ENCODE data around the gene TBX21.

The TBX21 gene

GRCh38 chr17:47714773-47715396 is 18.2 kb upstream of the TBX21 start:
- DNase-seq (ENCODE audit: low spot score) = no peak

DNA sequence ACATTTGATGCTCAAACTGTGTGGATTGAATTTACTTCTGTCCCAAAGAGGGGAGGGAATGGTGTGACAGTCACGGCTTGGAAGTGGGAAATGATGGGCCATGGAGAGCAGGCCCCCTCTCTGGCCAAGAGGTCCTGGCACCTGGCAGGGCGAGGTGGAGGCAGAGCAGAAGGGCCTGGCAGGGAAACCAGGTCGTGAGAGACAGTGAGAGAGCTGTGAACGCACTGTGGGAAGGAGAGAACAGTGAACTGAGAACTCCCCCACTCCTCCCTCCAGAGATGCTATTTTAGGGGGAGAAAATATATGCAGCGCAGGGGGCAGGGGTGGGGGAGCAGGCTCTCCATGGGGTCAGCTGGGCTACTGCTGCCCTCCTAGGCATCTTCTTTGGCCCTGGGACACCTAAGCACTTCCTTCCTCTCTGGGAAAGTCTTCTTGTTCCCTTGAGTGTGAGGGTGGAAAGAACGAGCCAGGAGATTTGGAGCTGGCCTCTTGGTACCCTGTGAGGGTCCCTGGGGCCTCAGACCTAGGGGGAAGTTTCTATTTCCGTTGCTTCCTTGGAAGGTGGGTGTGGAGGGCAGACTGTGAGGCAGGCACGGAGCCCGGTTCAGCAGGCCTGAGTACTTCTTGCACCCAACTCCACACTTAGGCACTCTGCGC is 17.2 kb upstream of the TBX21 start:
- no peak for DNase-seq (ENCODE audit: low spot score)

DNA sequence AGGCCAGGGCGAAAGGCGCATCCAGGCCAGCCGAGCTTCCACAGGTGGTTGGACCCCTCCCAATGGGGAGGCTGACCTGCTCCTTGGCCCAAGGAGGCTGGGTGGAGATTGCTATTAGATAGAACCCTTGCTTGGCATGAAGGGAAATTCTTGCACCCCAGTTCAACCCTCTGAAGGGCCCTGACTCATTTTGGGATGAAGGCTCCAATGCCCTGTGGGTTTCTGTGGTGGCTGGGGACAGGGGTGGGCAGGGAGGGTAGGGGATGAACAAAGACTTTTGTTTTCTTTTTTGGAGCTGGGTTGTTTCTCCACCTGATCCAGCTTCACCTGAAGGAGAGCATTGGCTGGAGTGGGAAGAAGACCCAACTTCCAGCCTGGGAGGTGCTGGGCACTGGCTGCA is 16.7 kb upstream of the TBX21 start:
- DNase-seq (ENCODE audit: low spot score) = no peak

DNA sequence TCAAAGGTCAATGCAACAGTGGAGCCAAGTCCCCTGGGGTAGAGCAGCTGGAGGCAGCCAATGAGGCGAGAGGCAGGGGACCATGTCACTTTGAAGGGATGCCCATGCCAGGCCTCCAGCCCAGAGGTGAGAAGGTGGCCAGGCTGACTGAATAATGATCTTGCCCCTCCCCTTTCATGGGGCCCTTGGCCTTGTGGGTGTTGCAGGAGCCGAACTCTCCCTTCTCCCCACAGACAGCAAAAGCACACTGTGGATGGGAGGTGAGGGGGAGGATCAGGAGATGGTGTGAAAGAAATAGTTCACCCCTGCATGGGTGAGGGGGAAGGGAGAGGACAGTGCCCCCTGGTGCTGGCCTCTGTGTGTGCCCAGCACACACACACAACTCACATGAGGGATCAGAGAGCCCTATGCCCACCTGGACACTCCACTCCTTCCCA is 15.8 kb upstream of the TBX21 start:
- DNase-seq (ENCODE audit: low spot score) = no peak

GRCh38 chr17:47717979-47718621 is 14.9 kb upstream of the TBX21 start:
- no peak for DNase-seq (ENCODE audit: low spot score)

DNA sequence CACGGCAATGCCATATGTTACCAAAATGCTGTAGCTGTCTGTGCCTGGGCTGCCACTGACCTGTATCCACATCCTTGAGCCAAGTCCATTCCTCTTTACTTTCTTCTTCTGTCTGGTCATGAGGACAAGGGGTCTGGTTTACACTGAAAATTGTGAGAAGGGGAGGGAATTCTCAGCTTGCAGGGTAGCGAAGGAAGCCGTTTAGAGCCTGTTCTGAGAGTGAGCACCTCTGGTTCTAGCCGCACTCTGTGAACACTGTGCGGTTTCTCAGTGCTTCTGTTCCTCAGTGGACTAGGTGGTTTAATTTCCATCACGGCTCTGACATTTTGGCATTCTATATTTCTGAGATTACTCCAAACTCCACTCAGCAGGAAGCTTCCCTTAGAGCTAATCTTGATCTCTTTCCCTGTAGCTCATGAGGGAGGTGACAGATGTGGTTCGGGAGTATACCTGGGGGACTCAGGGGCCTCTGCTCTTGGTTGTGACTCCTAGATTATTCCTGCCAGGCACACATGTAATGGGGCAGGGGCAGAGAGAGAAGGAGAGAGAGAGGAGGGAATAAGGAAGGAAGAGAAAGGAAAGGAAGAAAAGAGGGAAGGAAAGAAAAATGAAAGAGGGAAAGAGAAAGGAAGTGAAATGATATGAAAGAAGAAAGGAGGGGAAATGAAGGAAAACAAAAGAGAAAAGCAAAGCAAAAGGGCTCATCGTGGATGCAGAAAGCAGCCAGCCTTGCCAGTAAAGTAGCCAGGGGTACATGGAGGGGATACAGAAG is 14.2 kb upstream of the TBX21 start:
- DNase-seq (ENCODE audit: low spot score) = no peak

GRCh38 chr17:47719411-47720152 is 13.5 kb upstream of the TBX21 start:
- no peak for DNase-seq (ENCODE audit: low spot score)

DNA sequence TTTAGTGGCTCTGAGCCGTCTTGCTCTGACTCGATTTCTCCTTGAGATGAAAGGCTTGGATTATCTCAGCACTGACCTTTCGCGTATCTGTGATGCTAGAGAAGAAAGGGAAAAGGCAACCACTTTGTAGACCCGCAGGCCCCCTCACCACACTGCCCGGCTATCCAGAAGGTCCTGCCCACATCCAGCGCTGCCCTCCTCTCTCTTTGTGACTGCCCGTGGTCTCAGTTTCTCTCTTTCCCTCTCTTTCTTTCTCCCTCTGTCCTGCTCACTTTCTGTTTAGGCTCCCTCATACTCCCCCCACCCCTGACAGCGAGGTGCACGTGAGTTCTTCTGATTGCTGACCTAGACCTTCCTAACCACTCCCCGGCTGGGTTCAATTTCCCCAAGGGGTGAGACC is 12.8 kb upstream of the TBX21 start:
- no peak for DNase-seq (ENCODE audit: low spot score)

- no peak for DNase-seq (ENCODE audit: low spot score)
Measured at GRCh38 chr17:47720754-47721533, 12.1 kb upstream of the TBX21 start.

DNA sequence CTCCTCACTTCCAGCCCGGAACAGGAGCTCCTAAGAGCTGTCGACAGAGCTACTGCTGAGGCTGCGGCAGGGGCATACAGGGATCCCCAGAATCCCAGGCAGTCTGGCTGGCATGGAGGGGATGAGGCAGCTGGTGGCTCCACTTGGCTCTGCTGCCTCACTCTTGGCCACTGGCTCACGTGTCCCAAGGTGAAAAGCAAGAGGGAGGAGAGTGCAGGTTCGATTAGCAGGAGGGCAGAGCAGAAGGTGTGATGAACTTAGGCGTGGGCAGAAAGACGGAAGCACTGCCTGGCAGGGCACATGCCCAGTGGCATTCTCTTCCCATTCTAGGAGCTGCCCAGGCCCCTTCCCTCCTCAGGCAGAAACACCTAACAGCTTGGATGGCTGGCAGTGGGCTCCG is 11.3 kb upstream of the TBX21 start:
- DNase-seq (ENCODE audit: low spot score) = no peak

GRCh38 chr17:47724705-47725104 is 8.3 kb upstream of the TBX21 start:
- no peak for DNase-seq (ENCODE audit: low spot score)

DNA sequence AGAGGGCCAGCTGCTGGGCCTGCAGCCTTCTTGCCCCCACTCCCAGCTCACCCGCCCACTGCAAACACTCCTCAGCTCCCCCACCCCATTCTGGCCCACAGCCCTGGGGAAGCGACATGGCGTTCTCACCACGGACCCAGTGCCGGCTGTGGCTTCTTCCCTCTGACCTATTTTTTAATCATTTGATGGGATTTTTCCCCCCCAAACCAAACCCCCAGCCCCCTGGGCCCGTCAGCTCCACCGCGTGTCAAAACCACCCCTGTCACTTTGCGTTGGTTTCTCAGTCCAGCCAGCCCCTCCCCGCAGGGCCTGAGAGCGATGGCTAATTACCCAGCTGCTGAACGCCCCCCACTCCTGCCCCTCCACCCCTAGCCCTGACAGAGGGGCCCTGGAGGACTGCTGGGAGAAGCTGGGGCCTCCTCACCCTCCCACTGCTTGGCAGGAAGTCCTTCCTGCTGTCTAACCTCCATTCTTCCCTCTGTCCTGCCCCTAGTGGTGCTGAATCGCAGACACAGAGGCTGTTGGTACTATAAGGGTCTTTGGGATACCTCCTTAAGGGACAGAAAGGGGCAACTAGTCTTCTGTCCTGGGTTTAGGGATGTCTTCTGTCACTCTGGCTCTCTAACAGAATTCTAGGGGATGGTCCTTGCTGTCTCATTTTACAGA is 7.5 kb upstream of the TBX21 start:
- no peak for DNase-seq (ENCODE audit: low spot score)

DNA sequence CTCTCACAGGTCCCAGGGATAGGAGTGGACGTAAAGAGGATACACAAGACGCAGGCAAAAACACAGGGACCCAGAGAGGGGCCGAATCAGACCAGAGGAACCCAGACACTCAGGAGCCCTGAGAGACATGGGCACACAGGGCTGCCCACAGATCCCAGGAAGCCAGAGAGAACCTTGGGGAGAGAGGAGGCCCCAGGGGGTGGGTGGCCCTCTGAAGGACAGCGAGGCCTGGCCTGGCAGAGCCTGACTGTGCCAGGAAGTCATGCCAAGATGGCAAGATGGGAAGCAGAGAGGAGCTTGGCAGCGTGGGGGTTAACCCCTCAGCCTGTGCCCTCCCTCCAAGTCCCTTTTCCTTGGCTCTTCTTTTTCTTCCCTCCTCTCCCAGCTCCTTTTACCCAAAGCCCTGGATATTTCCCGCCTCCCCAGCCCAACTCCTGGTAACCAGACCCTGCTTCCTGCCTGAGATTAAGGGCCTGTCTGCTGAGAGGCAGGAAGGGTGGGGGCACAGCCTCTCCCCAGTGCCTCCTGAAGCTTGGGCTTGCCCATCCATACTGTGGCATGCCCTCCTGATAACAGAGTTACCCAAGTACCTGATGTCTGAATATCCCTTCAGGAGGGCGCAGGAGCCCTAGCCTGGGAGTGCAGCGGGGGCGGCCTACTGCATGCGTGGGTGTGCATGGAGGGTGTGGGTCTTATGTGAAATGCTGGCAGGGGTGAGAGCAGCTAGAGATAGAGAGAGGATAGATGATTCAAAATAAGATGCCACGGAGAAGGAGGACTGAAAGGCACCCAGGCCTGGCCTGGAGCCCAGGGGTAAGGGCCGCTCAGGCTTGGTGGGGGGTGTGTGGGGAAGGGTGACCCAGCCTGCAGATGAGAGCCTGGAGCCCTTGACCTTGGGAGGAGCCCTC is 6.0 kb upstream of the TBX21 start:
- no peak for DNase-seq (ENCODE audit: low spot score)

- DNase-seq (ENCODE audit: low spot score) = no peak
Measured at GRCh38 chr17:47727704-47728036, 5.4 kb upstream of the TBX21 start.

GRCh38 chr17:47728214-47728877 is 4.7 kb upstream of the TBX21 start:
- DNase-seq (ENCODE audit: low spot score) = no peak

DNA sequence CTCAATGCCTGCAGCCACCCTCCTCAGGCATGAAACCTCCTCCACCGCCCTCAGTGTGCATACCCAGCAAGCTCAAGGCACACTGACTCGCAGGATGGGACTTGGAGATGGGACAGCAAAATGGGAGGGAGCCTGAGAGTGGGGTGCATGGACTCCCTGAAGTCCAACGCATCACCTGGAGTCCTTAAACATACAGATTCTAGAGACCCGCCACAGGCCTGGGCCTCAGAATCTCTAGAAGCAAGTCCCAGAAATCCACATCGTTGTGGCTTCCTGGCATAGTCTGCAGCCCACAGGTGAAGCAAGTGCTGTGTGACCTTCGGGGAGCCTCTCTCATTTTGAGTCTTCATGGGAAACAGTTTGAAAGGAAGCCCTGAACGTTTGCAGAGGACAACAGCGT is 3.6 kb upstream of the TBX21 start:
- no peak for DNase-seq (ENCODE audit: low spot score)

DNA sequence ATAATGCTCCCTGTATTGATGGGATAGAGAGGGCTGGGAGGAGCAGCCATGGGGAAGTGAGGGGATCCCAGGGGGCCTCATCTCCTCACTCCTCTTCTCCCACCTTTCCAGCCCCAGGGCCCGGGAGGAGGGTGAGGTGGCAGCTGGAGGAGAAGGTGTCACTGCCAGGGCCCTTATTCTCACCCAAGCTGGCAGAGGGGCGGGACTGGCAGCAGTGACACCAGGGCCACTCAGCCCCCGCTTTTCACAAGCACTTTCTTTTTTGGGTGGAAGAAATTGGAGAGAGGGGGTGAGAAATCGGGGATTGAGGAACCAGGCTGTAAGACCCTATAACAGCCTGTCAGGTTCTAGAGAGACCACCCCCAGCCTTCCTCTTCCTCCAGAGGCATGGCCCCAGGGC is 2.4 kb upstream of the TBX21 start:
- DNase-seq (ENCODE audit: low spot score) = no peak

GRCh38 chr17:47731396-47731795 is 1.6 kb upstream of the TBX21 start:
- no peak for DNase-seq (ENCODE audit: low spot score)

DNA sequence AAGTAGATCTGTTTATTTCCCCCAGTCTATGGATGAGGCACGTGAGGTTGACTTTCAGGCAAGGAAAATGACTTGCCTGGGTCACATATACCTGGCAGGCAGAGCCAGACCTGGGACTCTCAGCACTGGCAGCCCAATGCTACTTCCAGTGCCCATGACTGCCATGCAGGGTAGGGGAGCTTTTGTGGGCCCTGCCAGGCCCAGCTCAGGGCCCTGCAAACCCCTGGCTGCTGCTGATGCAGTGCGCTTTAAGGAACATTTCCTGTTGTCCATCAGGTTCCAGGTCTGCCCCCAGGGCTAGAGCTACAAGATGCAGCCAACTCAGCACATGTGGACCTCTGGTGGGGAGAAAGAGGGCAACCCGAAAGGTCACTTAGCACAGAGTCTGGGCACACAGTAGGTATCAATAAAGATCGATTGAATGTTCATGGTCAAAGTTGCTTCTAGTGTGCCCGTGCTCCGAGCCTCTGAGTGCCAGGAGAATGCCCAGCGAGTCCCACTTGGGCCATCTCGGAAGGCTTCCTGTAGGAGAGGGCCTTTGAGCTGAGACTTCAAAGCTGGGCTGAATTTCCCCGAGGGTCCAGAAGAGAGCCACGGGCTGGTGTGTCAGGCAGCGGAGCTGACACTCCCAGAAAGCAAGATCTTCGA is 513 bp upstream of the TBX21 start:
- DNase-seq (ENCODE audit: low spot score) = no peak
